OCI-LY1 (cell line): ENCODE results near the gene NFAT5.

ENCODE experiments used
- CTCF ChIP-seq: fragments of 200-600 bp; sonication (generic), shearing (Covaris generic); IDR thresholded peaks from 2 replicates; pipeline ENCODE4 v1.5.1; 2017; ENCODE audit warnings: mild to moderate bottlenecking, antibody characterized with exemption, low read length, moderate library complexity, mixed read lengths
- EZH2 ChIP-seq: fragments of 200-600 bp; sonication (generic), shearing (Covaris generic); IDR thresholded peaks from 2 replicates; pipeline ENCODE4 v1.8.0; 2017; ENCODE audit warnings: borderline replicate concordance, mixed run types, mild to moderate bottlenecking, antibody characterized with exemption, low read length, moderate library complexity, mixed read lengths

DNA sequence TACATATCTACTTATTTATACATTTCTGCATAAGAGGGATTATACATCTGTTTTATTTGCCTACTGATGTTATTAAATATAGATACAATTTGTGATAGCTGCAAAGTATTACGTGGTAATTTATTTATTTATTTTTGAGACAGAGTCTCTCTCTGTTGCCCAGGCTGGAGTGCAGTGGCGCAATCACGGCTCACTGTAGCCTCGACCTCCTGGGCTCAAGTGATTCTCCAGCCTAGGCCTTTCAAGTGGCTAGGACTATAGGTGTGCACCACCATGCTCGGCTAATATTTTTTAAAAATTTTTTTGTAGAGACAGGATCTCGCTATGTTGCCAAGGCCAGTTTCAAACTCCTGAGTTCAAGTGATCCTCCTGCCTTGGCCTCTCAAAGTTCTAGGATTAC is 35.5 kb downstream of the NFAT5 start:
- TF ChIP-seq CTCF: no peak
- no peak for TF ChIP-seq EZH2
